Activated T-cell treated with anti-CD3 and anti-CD28 coated beads, Interleukin-2, amount 50 U/mL, for 24 hours (primary cell): Measurements from ENCODE around the gene CADPS2.
"Not testable (repeated sequence)": the region's sequence is repeated elsewhere in the genome, so short reads cannot be mapped to it uniquely, and the experiment has no call there.

ENCODE experiments used
- DNase-seq: peaks from one replicate; pipeline ENCODE4 v3.0.0-alpha.2; 2020
- H3K27ac Mint-ChIP-seq: 2 replicates; pipeline ENCODE4 v1.8.0; 2020; ENCODE audit warnings: mild to moderate bottlenecking, mixed read lengths
- H3K27me3 Mint-ChIP-seq: 2 replicates; pipeline ENCODE4 v1.8.0; 2020; ENCODE audit warnings: mixed read lengths
- H3K36me3 Mint-ChIP-seq: 2 replicates; pipeline ENCODE4 v1.8.0; 2020; ENCODE audit warnings: low read depth, mixed read lengths
- H3K4me1 Mint-ChIP-seq: 2 replicates; pipeline ENCODE4 v1.8.0; 2020; ENCODE audit warnings: low read depth, mixed read lengths
- H3K4me3 Mint-ChIP-seq: 2 replicates; pipeline ENCODE4 v1.8.0; 2020; ENCODE audit warnings: mild to moderate bottlenecking, moderate library complexity, mixed read lengths
- H3K9me3 Mint-ChIP-seq: 2 replicates; pipeline ENCODE4 v1.8.0; 2020; ENCODE audit warnings: mixed read lengths

Gene CADPS2

DNA sequence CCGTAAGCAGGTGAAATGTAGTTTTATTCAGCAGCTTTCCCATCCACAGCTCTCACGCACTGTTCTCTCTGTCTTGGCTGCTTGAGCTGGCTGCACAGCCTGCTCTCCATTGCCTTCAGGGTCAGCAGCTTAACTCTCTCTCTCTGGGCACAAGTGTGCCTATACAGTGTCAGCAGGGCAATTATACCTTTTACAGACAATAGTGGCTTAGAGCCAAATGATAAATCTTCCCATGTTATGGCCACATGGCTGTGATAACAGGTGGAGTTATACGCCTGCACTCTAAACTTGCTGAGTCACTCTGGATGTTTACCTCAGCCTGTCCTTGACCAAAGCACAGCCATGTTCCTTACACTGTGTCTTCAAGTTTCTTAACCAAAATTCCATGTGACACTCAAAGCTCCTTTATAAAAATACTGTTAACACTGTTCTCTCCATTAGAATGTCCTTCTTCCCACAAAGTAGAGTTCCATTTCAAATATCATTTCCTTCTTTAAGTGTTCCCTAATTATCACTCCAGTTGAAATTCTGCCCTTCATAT lies 193.4 kb downstream of the CADPS2 start:
- Mint-ChIP-seq H3K4me3 (no peak overlapping the region), H3K9me3 (peaks cover 11% of the 10 kb centered on the region), H3K4me1 (no peaks in the 10 kb centered on the region), H3K36me3 (no peaks in the 10 kb centered on the region), H3K27me3 (no peaks in the 10 kb centered on the region), H3K27ac (no peak overlapping the region)
- DNase-seq, result no peak

DNA sequence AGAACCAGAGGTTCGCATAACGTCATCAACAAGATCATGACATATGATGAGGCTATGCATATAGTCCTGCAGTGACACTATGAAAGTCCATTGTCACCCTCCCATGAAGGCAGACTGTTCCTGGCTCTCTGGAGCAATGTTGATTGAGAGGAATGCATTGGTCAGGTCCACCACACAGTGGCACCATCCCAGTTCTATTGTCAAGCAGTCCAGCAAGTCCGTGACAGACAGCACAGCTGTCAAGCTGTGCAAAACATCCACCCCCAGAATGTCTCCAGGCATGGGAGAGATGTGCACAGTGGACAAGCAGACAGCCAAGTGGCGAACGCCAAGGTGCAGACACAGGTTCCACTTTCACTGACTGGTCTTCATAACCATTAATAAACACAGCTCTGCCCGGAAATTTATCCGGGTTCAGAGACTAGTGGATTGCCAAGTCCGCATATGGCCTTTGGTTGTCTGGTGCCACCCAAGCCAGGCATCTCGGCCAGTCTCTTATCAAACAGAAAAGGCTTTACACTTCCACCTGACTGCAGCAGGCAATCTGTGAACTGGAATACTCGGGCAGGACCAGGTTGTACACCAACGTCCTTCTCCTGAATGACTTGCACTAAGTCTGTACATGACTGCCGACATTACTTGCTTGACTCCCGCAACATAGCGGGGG lies 194.6 kb downstream of the CADPS2 start:
- Mint-ChIP-seq H3K36me3 (no peaks in the 10 kb centered on the region), H3K27ac (no peak overlapping the region), H3K9me3 (peaks cover 11% of the 10 kb centered on the region), H3K4me1 (no peaks in the 10 kb centered on the region), H3K27me3 (no peaks in the 10 kb centered on the region), H3K4me3 (no peak overlapping the region)
- DNase-seq, result no peak

DNA sequence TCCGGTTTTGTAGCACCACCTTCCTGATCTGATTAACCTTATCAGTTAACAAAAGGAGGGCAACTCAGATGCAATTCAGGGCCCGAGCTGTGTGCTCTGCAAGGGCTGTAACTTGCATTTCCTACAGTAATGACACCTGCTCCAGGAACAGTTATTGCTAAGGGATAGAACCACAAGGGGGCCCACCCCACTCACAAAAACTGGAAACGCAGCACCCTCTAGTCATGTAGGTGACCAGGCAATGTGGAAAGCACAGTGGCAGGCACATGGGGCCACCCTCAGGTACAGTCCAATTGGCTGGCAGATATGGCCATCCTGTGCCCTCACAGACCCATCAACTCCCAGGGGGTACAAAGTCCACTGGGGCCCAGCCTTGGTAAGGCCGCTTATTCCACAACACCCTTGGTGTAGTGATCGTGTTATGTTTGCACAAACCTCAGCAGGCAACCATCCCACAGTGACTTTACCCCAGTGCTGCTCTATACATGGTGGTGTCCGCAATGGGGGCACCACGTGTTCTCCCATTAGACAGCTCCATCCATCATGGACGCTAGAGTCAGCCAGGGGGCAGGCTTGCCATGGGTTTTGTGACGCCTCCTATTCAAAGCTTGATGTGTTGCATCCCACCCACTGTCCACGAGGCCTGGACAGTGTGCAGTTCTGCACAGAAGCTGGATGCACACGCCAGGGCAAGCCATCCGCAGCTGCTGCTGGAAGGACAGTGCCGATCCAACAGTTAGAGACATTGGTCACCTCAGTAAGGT lies 196.7 kb downstream of the CADPS2 start:
- peaks cover 11% of the 10 kb centered on the region for H3K9me3 Mint-ChIP-seq
- H3K27ac Mint-ChIP-seq, result no peak overlapping the region
- no peak overlapping the region for H3K4me3 Mint-ChIP-seq
- H3K27me3 Mint-ChIP-seq, result no peaks in the 10 kb centered on the region
- H3K36me3 Mint-ChIP-seq, result no peaks in the 10 kb centered on the region
- H3K4me1 Mint-ChIP-seq, result no peaks in the 10 kb centered on the region
- no peak for DNase-seq

- Mint-ChIP-seq H3K27me3 (no peaks in the 10 kb centered on the region), H3K36me3 (no peaks in the 10 kb centered on the region), H3K4me1 (no peaks in the 10 kb centered on the region), H3K4me3 (no peak overlapping the region), H3K9me3 (peaks cover 11% of the 10 kb centered on the region), H3K27ac (no peak overlapping the region)
- DNase-seq, result no peak
Measured at GRCh38 chr7:122688400-122688998, 197.8 kb downstream of the CADPS2 start.

- H3K27ac Mint-ChIP-seq, result no peak overlapping the region
- no peaks in the 10 kb centered on the region for H3K27me3 Mint-ChIP-seq
Measured at GRCh38 chr7:122686360-122686878, 199.8 kb downstream of the CADPS2 start.

DNA sequence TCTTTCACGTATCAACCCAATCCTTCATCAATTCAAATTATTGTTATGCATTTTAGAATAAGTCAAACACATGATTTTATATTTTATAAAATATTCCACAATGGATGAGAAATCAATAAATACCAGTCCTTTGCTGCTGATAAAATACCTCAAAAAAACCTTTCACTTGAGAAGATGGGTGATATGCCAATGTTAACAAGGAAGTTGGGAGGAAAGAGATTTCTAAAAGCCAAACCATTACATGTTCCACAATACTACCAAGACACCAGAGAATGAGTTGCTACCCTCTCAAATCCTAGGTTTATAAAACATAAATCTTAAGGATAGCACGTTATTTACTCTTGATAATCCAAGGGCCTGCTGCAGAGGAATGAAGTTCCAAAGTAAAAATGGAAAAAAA lies 201.8 kb downstream of the CADPS2 start:
- H3K9me3 Mint-ChIP-seq, result peaks cover 3% of the 10 kb centered on the region
- H3K27ac Mint-ChIP-seq, result no peak overlapping the region
- H3K36me3 Mint-ChIP-seq, result no peaks in the 10 kb centered on the region
- no peak for DNase-seq
- H3K4me1 Mint-ChIP-seq, result no peaks in the 10 kb centered on the region
- H3K27me3 Mint-ChIP-seq, result no peaks in the 10 kb centered on the region
- H3K4me3 Mint-ChIP-seq, result no peak overlapping the region

More at GRCh38 chr7:122686360-122686878, 199.8 kb downstream of the CADPS2 start:
- Mint-ChIP-seq H3K36me3 (no peaks in the 10 kb centered on the region), H3K4me1 (no peaks in the 10 kb centered on the region), H3K4me3 (no peak overlapping the region), H3K9me3 (peaks cover 8% of the 10 kb centered on the region)
- no peak for DNase-seq

DNA sequence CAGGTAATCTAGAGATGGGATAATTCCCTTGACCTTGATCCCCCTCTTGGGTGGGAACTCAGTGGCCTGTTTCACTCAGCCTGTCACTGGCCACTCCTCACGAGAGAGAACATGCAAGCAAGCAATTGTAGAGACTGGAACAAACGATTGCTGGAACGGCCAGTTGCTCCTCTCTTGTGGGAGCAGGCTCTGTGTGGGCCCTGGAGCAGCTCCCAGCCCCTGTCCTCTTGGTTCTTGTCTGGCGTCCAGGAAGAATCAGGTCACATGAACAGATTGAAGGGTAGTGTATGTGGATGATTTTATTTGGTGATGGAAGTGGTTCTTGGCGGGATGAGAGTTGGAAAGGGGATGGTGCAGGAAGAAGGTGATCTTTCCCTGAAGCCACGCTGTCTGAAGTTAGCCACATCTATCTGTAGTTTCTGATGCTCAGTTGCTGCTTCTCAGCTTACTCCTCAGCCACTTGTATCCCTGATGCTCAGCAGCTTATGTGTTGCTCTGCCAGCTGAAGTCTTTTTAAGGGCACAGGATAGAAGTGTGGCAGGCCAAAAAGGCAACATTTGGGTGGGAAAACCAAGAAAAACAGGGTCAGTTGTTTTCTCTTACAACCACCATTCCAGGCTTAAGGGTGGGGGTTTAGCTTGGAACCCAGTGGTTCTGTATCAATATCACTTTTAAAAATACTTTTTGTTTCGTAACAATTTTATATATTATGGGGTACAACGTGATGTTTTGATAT lies 203.3 kb downstream of the CADPS2 start:
- no peaks in the 10 kb centered on the region for H3K36me3 Mint-ChIP-seq
- peaks cover 13% of the 10 kb centered on the region for H3K9me3 Mint-ChIP-seq
- H3K4me1 Mint-ChIP-seq, result no peaks in the 10 kb centered on the region
- no peak for DNase-seq
- no peak overlapping the region for H3K4me3 Mint-ChIP-seq
- no peak overlapping the region for H3K27ac Mint-ChIP-seq
- no peaks in the 10 kb centered on the region for H3K27me3 Mint-ChIP-seq

- not testable (repeated sequence) for H3K36me3 Mint-ChIP-seq, H3K4me3 Mint-ChIP-seq, H3K27ac Mint-ChIP-seq, H3K27me3 Mint-ChIP-seq, H3K4me1 Mint-ChIP-seq, DNase-seq
- H3K9me3 Mint-ChIP-seq, result peaks cover 16% of the 10 kb centered on the region
Measured at GRCh38 chr7:122681186-122681585, 205.1 kb downstream of the CADPS2 start.

DNA sequence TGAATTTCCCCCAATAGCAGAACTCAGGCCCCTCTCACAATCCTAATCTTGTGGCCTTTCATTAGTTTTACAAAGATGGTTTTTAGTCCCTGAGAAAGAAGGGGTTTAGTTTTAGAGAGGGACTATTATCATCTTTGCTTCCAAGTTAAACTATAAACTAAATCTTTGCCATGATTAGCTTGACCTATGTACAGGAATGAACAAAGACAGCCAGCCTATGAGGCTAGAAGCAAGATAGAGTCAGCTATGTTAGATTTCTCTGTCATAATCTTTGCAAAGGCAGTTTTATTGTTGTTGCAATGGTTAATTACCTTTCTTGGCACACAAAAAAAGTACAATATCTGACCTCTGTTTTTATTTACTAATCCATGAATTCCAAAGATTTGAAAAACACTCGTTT lies 206.4 kb downstream of the CADPS2 start:
- no peak overlapping the region for H3K27ac Mint-ChIP-seq
- peaks cover 16% of the 10 kb centered on the region for H3K9me3 Mint-ChIP-seq
- no peaks in the 10 kb centered on the region for H3K27me3 Mint-ChIP-seq
- H3K36me3 Mint-ChIP-seq, result no peaks in the 10 kb centered on the region
- no peak for DNase-seq
- no peak overlapping the region for H3K4me3 Mint-ChIP-seq
- no peaks in the 10 kb centered on the region for H3K4me1 Mint-ChIP-seq

- H3K36me3 Mint-ChIP-seq, H3K27me3 Mint-ChIP-seq, H3K4me3 Mint-ChIP-seq, DNase-seq, H3K4me1 Mint-ChIP-seq, H3K27ac Mint-ChIP-seq: not testable (repeated sequence)
- H3K9me3 Mint-ChIP-seq, result peaks cover 18% of the 10 kb centered on the region
Measured at GRCh38 chr7:122679269-122679709, 207.0 kb downstream of the CADPS2 start.

DNA sequence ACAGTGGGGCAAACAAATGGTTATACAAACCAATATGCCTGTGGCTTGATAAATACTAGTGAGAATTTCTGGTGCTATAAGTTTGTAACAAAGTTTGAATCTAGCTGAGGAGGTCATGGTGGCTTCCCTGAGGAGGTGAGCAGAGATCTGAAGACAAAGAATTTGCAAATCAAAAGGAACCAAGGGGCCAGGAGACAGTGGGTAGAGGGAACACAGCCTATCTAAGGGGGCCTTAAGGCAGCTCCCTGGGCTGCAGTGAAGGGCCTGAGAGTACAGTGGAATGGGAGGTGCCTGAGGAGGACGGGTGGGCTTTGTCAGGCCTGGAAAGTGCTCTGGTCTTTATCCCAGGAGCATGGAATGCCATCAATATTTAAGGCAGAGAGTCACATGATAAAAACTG lies 209.1 kb downstream of the CADPS2 start:
- no peak overlapping the region for H3K4me3 Mint-ChIP-seq
- H3K4me1 Mint-ChIP-seq, result no peaks in the 10 kb centered on the region
- peaks cover 23% of the 10 kb centered on the region for H3K9me3 Mint-ChIP-seq
- no peak for DNase-seq
- no peak overlapping the region for H3K27ac Mint-ChIP-seq
- H3K27me3 Mint-ChIP-seq, result no peaks in the 10 kb centered on the region
- no peaks in the 10 kb centered on the region for H3K36me3 Mint-ChIP-seq

DNA sequence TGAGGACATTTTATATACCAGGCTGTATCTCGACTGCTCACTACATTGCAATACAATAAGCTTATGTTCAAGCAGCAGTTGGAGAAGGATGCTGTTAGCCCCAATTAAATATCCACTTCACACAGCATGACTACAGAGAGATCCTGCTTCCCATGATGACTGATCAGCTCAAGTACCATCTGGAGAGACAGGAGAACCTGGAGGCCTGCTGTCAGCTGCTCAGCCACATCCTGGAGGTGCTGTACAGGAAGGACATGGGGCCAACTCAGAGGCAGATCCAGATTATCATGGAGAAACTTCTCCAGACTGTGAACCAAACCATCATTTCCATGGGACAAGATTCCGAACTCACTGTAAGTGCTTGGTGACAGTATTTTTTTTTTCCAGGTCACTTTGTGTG lies 209.8 kb downstream of the CADPS2 start:
- H3K36me3 Mint-ChIP-seq, result no peaks in the 10 kb centered on the region
- no peaks in the 10 kb centered on the region for H3K4me1 Mint-ChIP-seq

DNA sequence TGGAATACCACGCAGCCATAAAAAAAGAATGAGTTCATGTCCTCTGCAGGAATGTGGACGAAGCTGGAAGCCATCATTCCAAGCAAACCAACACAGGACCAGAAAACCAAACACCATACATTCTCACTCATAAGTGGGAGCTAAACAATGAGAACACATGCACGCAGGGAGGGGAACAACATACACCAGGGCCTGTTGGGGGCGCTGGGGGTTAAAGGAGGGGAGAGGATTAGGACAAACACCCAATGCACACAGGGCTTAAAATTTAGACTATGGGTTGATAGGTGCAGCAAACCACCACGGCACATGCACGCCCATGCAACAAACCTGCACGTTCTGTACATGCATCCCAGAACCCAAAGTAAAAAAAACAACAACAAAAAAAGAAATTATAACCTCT lies 210.6 kb downstream of the CADPS2 start:
- Mint-ChIP-seq H3K4me3 (no peak overlapping the region), H3K9me3 (peaks cover 21% of the 10 kb centered on the region), H3K27me3 (no peaks in the 10 kb centered on the region), H3K27ac (no peak overlapping the region), H3K36me3 (no peaks in the 10 kb centered on the region), H3K4me1 (no peaks in the 10 kb centered on the region)
- no peak for DNase-seq

More for the DNA sequence above, 209.8 kb downstream of the CADPS2 start:
- H3K27ac Mint-ChIP-seq, result no peak overlapping the region
- DNase-seq, result no peak
- peaks cover 21% of the 10 kb centered on the region for H3K9me3 Mint-ChIP-seq
- no peak overlapping the region for H3K4me3 Mint-ChIP-seq
- no peaks in the 10 kb centered on the region for H3K27me3 Mint-ChIP-seq

DNA sequence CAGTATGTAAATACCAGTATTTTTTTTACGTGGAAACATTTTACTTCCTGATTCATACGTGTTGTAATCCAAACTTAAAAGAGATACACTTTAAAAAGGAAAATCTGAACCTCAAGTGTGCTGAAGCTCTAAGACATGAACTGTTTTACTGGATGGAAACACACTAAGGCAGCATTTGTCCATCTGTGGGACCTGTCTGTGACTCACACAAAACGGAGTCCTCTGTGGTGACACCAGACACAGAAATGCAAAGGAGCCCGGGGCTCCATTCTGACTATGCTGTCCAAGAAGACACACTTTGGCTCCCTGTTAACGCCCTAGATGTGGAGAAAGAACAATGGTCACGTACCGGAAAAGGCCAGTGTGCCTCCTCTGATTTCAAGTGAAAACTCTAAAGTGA lies 211.2 kb downstream of the CADPS2 start:
- DNase-seq, result no peak
- Mint-ChIP-seq H3K4me3 (no peak overlapping the region), H3K27ac (no peak overlapping the region), H3K9me3 (peaks cover 21% of the 10 kb centered on the region), H3K27me3 (no peaks in the 10 kb centered on the region), H3K36me3 (no peaks in the 10 kb centered on the region), H3K4me1 (no peaks in the 10 kb centered on the region)
